Smooth muscle cell (in vitro differentiated cells): Measurements from ENCODE around the gene ABCA1. TPM values are rescaled to one million over a fixed set of nuclear protein-coding genes. Genes with fewer than 3 reads are reported as not detected.
A peak's percentile ranks its signal among the peaks of the same experiment; 100 is the strongest.

Experiments
- DNase-seq: peaks from one replicate; lab custom pipeline; 2025; ENCODE audit not compliant: unreplicated experiment; lab: John Stamatoyannopoulos, UW
- H2AFZ ChIP-seq: fragments of 200-600 bp; sonication (generic); 2 replicates; pipeline ENCODE4 v1.6.0; 2016; ENCODE audit warnings: antibody characterized with exemption, low read depth, mild to moderate bottlenecking
- H3F3A ChIP-seq: fragments of 200-600 bp; sonication (generic); 2 replicates; pipeline ENCODE4 v1.6.0; 2017; ENCODE audit warnings: antibody characterized with exemption, low read depth
- H3K27ac ChIP-seq: fragments of 200-600 bp; sonication (generic); 2 replicates; pipeline ENCODE4 v1.5.1; 2016; ENCODE audit warnings: low read depth, mild to moderate bottlenecking
- H3K27me3 ChIP-seq: fragments of 200-600 bp; sonication (generic); 2 replicates; pipeline ENCODE4 v1.6.1; 2016; ENCODE audit warnings: low read depth, mild to moderate bottlenecking
- H3K36me3 ChIP-seq: fragments of 200-600 bp; sonication (generic); 2 replicates; pipeline ENCODE4 v1.5.1; 2016; ENCODE audit warnings: low read depth
- H3K4me1 ChIP-seq: fragments of 200-600 bp; sonication (generic); 2 replicates; pipeline ENCODE4 v1.5.1; 2016; ENCODE audit warnings: low read depth
- H3K4me2 ChIP-seq: fragments of 200-600 bp; sonication (generic); 2 replicates; pipeline ENCODE4 v1.6.0; 2016; ENCODE audit warnings: mild to moderate bottlenecking
- H3K4me3 ChIP-seq: fragments of 200-600 bp; sonication (generic); 2 replicates; pipeline ENCODE4 v1.5.1; 2016; ENCODE audit warnings: mild to moderate bottlenecking
- H3K79me2 ChIP-seq: fragments of 200-600 bp; sonication (generic); 2 replicates; pipeline ENCODE4 v1.6.0; 2016; ENCODE audit warnings: low read depth, mild to moderate bottlenecking
- H3K9ac ChIP-seq: fragments of 200-600 bp; sonication (generic); 2 replicates; pipeline ENCODE4 v1.6.0; 2016; ENCODE audit warnings: low read depth
- H3K9me3 ChIP-seq: fragments of 200-600 bp; sonication (generic); replicated peaks from 2 replicates; pipeline ENCODE4 v1.5.1; 2016; ENCODE audit warnings: low read depth
- H4K20me1 ChIP-seq: fragments of 200-600 bp; sonication (generic); 2 replicates; pipeline ENCODE4 v1.6.0; 2016; ENCODE audit warnings: low read depth
- CTCF ChIP-seq: fragments of 200-600 bp; sonication (generic); IDR thresholded peaks from 2 replicates; pipeline ENCODE4 v1.5.1; 2017; ENCODE audit warnings: borderline replicate concordance, mild to moderate bottlenecking, antibody characterized with exemption; ENCODE audit not compliant: insufficient read depth, poor library complexity, severe bottlenecking
- WGBS: methylation state at CpG from one replicate; pipeline ENCODE4 v1.1.7; 2016; ENCODE audit warnings: low lambda C conversion rate; 5-methylcytosine and 5-hydroxymethylcytosine counted together
- polyA plus RNA-seq: library from polyadenylated mRNA; unstranded; fragments of >200 nt; fragmentation: Nextera tagmentation; extraction: Ambion mirVana; gene quantifications from 2 replicates; pipeline ENCODE4 v1.2.1, GENCODE V29; 2016
- total RNA-seq: library from RNA; depleted of rRNA; stranded (reverse); fragments of >200 nt; gene quantifications from 2 replicates; pipeline ENCODE4 v1.2.3, GENCODE V29; 2014

ABCA1 gene
- total and polyA plus RNA-seq, 2 experiments from 2014 or later = 2.8 to 29.6 TPM

GRCh38 chr9:104835161-104835560 is 92.8 kb downstream of the ABCA1 start:
- H3K4me3 ChIP-seq = no peak overlapping the region
- H3K36me3 ChIP-seq = no peaks in the 10 kb centered on the region
- H3K79me2 ChIP-seq = no peaks in the 10 kb centered on the region
- 90% methylated on average over 3 of the region's 3 CpGs for WGBS
- H3K4me2 ChIP-seq = no peak overlapping the region
- no peaks in the 10 kb centered on the region for H3K9me3 ChIP-seq
- H4K20me1 ChIP-seq = no peaks in the 10 kb centered on the region
- H3K9ac ChIP-seq = no peak overlapping the region
- no peak overlapping the region for H2AFZ ChIP-seq
- no peak overlapping the region for H3K27ac ChIP-seq
- H3F3A ChIP-seq = no peaks in the 10 kb centered on the region
- no peaks in the 10 kb centered on the region for H3K4me1 ChIP-seq
- TF ChIP-seq CTCF = no peak
- H3K27me3 ChIP-seq = no peaks in the 10 kb centered on the region
- no peak for DNase-seq

- Histone ChIP-seq H3K4me3 (no peak overlapping the region), H2AFZ (no peak overlapping the region), H3K9me3 (no peaks in the 10 kb centered on the region), H3K79me2 (no peaks in the 10 kb centered on the region), H3K4me2 (no peak overlapping the region), H3K36me3 (peaks cover 6% of the 10 kb centered on the region), H3F3A (no peaks in the 10 kb centered on the region), H3K9ac (no peak overlapping the region), H4K20me1 (no peaks in the 10 kb centered on the region), H3K4me1 (no peaks in the 10 kb centered on the region), H3K27ac (no peak overlapping the region), H3K27me3 (no peaks in the 10 kb centered on the region)
- 93% methylated on average over 6 of the region's 6 CpGs for WGBS
- DNase-seq = no peak
- no peak for TF ChIP-seq CTCF
These were observed 94.3 kb downstream of the ABCA1 start for GRCh38 chr9:104833696-104834095.

GRCh38 chr9:104831681-104832080 is 96.3 kb downstream of the ABCA1 start:
- Histone ChIP-seq H3K79me2 (no peaks in the 10 kb centered on the region), H3K9ac (no peak overlapping the region), H3K4me3 (no peak overlapping the region), H3K27ac (peak overlapping the region; percentile 22), H3K9me3 (no peaks in the 10 kb centered on the region), H3F3A (no peaks in the 10 kb centered on the region), H3K4me2 (no peak overlapping the region), H4K20me1 (no peaks in the 10 kb centered on the region), H3K4me1 (no peaks in the 10 kb centered on the region), H2AFZ (no peak overlapping the region), H3K36me3 (peaks cover 14% of the 10 kb centered on the region), H3K27me3 (no peaks in the 10 kb centered on the region)
- no peak for TF ChIP-seq CTCF
- WGBS = 39% methylated on average over 3 of the region's 3 CpGs
- DNase-seq = no peak

- H3K9ac ChIP-seq = no peak overlapping the region
- no peaks in the 10 kb centered on the region for H3K27me3 ChIP-seq
- TF ChIP-seq CTCF = no peak
- H3K9me3 ChIP-seq = no peaks in the 10 kb centered on the region
- no peaks in the 10 kb centered on the region for H4K20me1 ChIP-seq
- H3K4me2 ChIP-seq = no peak overlapping the region
- no peak overlapping the region for H3K4me3 ChIP-seq
- no peak overlapping the region for H3K27ac ChIP-seq
- peaks cover 25% of the 10 kb centered on the region for H3K36me3 ChIP-seq
- no peak overlapping the region for H2AFZ ChIP-seq
- H3K79me2 ChIP-seq = no peaks in the 10 kb centered on the region
- no peaks in the 10 kb centered on the region for H3F3A ChIP-seq
- WGBS = 88% methylated on average over 7 of the region's 7 CpGs
- no peak for DNase-seq
- H3K4me1 ChIP-seq = no peaks in the 10 kb centered on the region
These were observed 101.0 kb downstream of the ABCA1 start for GRCh38 chr9:104826911-104827310.
